Kidney epithelial cell (primary cell): Measurements from ENCODE around the gene RBL2. TPM values are rescaled to one million over a fixed set of nuclear protein-coding genes. Genes with fewer than 3 reads are reported as not detected.
"Not testable (repeated sequence)": the region's sequence is repeated elsewhere in the genome, so short reads cannot be mapped to it uniquely, and the experiment has no call there.

ENCODE experiments used
- DNase-seq: peaks from one replicate; pipeline ENCODE4 v3.0.0-alpha.2; 2010; ENCODE audit warnings: low read depth
- H3K27me3 ChIP-seq: 2 replicates; pipeline ENCODE4 v1.6.0; 2011; ENCODE audit warnings: low read length; ENCODE audit not compliant: control insufficient read depth, insufficient read depth
- H3K36me3 ChIP-seq: 2 replicates; pipeline ENCODE4 v1.5.1; 2011; ENCODE audit warnings: low read length; ENCODE audit not compliant: control insufficient read depth, insufficient read depth
- H3K4me3 ChIP-seq: 2 replicates; pipeline ENCODE4 v1.5.1; 2011; ENCODE audit warnings: low read depth, mild to moderate bottlenecking, control low read depth, low read length
- CTCF ChIP-seq: IDR thresholded peaks from 2 replicates; pipeline ENCODE4 v1.5.1; 2011; ENCODE audit warnings: mild to moderate bottlenecking, moderate library complexity, low read length, control low read depth, inconsistent platforms; ENCODE audit not compliant: insufficient read depth, poor library complexity, severe bottlenecking
- total RNA-seq: library from RNA; depleted of rRNA; stranded (reverse); fragments of >200 nt; gene quantifications from 2 replicates; pipeline ENCODE4 v1.2.3, GENCODE V29; 2015

RBL2 gene
- total RNA-seq, 1 donor from 2014 or later, result 35.9 TPM

GRCh38 chr16:53510704-53511070 is 76.4 kb downstream of the RBL2 start:
- Histone ChIP-seq H3K36me3 (no peaks in the 10 kb centered on the region), H3K27me3 (no peaks in the 10 kb centered on the region), H3K4me3 (no peak overlapping the region)
- no peak for TF ChIP-seq CTCF
- DNase-seq, result no peak

GRCh38 chr16:53511084-53511402 is 76.8 kb downstream of the RBL2 start:
- no peaks in the 10 kb centered on the region for H3K36me3 ChIP-seq
- H3K27me3 ChIP-seq, result no peaks in the 10 kb centered on the region
- TF ChIP-seq CTCF, result no peak
- H3K4me3 ChIP-seq, result no peak overlapping the region
- DNase-seq, result no peak

- H3K36me3 ChIP-seq, result no peaks in the 10 kb centered on the region
- no peak overlapping the region for H3K4me3 ChIP-seq
- no peak for DNase-seq
- TF ChIP-seq CTCF, result no peak
- no peaks in the 10 kb centered on the region for H3K27me3 ChIP-seq
Measured at GRCh38 chr16:53511403-53512280, 77.4 kb downstream of the RBL2 start.

GRCh38 chr16:53512795-53513194 is 78.5 kb downstream of the RBL2 start:
- not testable (repeated sequence) for H3K27me3 ChIP-seq, H3K4me3 ChIP-seq, DNase-seq, H3K36me3 ChIP-seq

GRCh38 chr16:53515259-53515658 is 81.0 kb downstream of the RBL2 start:
- no peak for TF ChIP-seq CTCF
- DNase-seq, result no peak
- no peaks in the 10 kb centered on the region for H3K27me3 ChIP-seq
- H3K36me3 ChIP-seq, result no peaks in the 10 kb centered on the region
- no peak overlapping the region for H3K4me3 ChIP-seq

- H3K4me3 ChIP-seq, result no peak overlapping the region
- TF ChIP-seq CTCF, result no peak
- no peak for DNase-seq
- no peaks in the 10 kb centered on the region for H3K27me3 ChIP-seq
- no peaks in the 10 kb centered on the region for H3K36me3 ChIP-seq
Measured at GRCh38 chr16:53515811-53516210, 81.5 kb downstream of the RBL2 start.
